Endothelial cell of umbilical vein (primary cell): ENCODE measurements around the gene NODAL. TPM values are rescaled to one million over a fixed set of nuclear protein-coding genes. Genes with fewer than 3 reads are reported as not detected.
A peak's percentile ranks its signal among the peaks of the same experiment; 100 is the strongest.

Experiments
- BruUV-seq: library from RNA; stranded (reverse); fragments of 400-500 nt; replicated peaks from 2 replicates; lab custom pipeline; 2021; lab: Mats Ljungman, UMichigan
- CTCF ChIA-PET: fragments of 300-600, 350-600 bp; sonication (Branson Sonifier 250); formaldehyde crosslinking; loops from one replicate; lab custom pipeline; 2021; ENCODE audit warnings: antibody characterized with exemption, inconsistent platforms; lab: Charles Lee
- POLR2A ChIA-PET: fragments of 300-600, 350-600 bp; sonication (Branson Sonifier 250); formaldehyde crosslinking; loops from one replicate; lab custom pipeline; 2021; ENCODE audit warnings: antibody characterized with exemption, inconsistent platforms; lab: Charles Lee
- DNase-seq: peaks from one replicate; pipeline ENCODE4 v3.0.0-alpha.2; 2011; ENCODE audit warnings: low read depth, low spot score
- FAIRE-seq: peaks from 2 replicates; lab custom pipeline; 2011; peaks lifted over from hg19 to GRCh38; lab: Jason Lieb, UNC
- H2AFZ ChIP-seq: 2 replicates; pipeline ENCODE4 v1.6.0; 2012; ENCODE audit warnings: low read depth, low read length, control low read depth, inconsistent platforms
- H3K27ac ChIP-seq: 2 replicates; pipeline ENCODE4 v1.5.1; 2011; ENCODE audit warnings: low read depth, mild to moderate bottlenecking, control low read depth, low read length, moderate library complexity; ENCODE audit not compliant: insufficient read depth
- H3K27me3 ChIP-seq, 2 experiments: 2 replicates each; pipeline versions ENCODE4 v1.6.0 to v1.6.1; 2011; ENCODE audit warnings: low read length in 2 of 2, mixed read lengths in 1 of 2; ENCODE audit not compliant: control insufficient read depth in 2 of 2, insufficient read depth in 2 of 2
- H3K36me3 ChIP-seq, 2 experiments: 2 replicates in 1 of 2; 3 replicates in 1 of 2; pipeline ENCODE4 v1.5.1; 2011; ENCODE audit warnings: low read length in 2 of 2, mild to moderate bottlenecking in 1 of 2, moderate library complexity in 1 of 2; ENCODE audit not compliant: control insufficient read depth in 2 of 2, insufficient read depth in 2 of 2; ENCODE audit errors: extremely low read depth in 1 of 2
- H3K4me1 ChIP-seq: 3 replicates; pipeline ENCODE4 v1.5.1; 2011; ENCODE audit warnings: mild to moderate bottlenecking, low read length; ENCODE audit not compliant: control insufficient read depth, insufficient read depth; ENCODE audit errors: extremely low read depth
- H3K4me2 ChIP-seq: 2 replicates; pipeline ENCODE4 v1.6.1; 2011; ENCODE audit warnings: low read length, control low read depth, mixed read lengths; ENCODE audit not compliant: insufficient read depth
- H3K4me3 ChIP-seq, 3 experiments: fragments of 200-600 bp in 1 of 3; sonication (generic), shearing (Covaris generic) in 1 of 3; replicated peaks in 1 of 3; 2 replicates each; pipeline ENCODE4 v1.5.1; 2011 to 2016; ENCODE audit warnings: control low read depth in 3 of 3, low read length in 3 of 3, mild to moderate bottlenecking in 2 of 3, inconsistent platforms in 1 of 3, low read depth in 1 of 3, moderate library complexity in 1 of 3; ENCODE audit not compliant: insufficient read depth in 1 of 3
- H3K79me2 ChIP-seq: 2 replicates; pipeline ENCODE4 v1.6.0; 2012; ENCODE audit warnings: low read length, inconsistent platforms; ENCODE audit not compliant: control insufficient read depth, insufficient read depth
- H3K9ac ChIP-seq: replicated peaks from 2 replicates; pipeline ENCODE3; 2011; ENCODE audit warnings: low read length, control low read depth; ENCODE audit not compliant: insufficient read depth; ENCODE audit errors: extremely low read depth
- H3K9me1 ChIP-seq: replicated peaks from 3 replicates; pipeline ENCODE4 v1.6.0; 2011; ENCODE audit warnings: mild to moderate bottlenecking, low read length; ENCODE audit not compliant: control insufficient read depth, insufficient read depth; ENCODE audit errors: extremely low read depth
- H3K9me3 ChIP-seq: replicated peaks from 2 replicates; pipeline ENCODE4 v1.5.1; 2012; ENCODE audit warnings: low read length, inconsistent platforms; ENCODE audit not compliant: control insufficient read depth, insufficient read depth
- H4K20me1 ChIP-seq: replicated peaks from 2 replicates; pipeline ENCODE3; 2011; ENCODE audit warnings: mild to moderate bottlenecking, low read length; ENCODE audit not compliant: control insufficient read depth, insufficient read depth; ENCODE audit errors: extremely low read depth
- CTCF ChIP-seq, 2 donors: IDR thresholded peaks; 1 replicate in 1 of 2; 2 replicates in 1 of 2; pipeline ENCODE4 v1.5.1; 2011; ENCODE audit warnings: low read length in 2 of 2, mild to moderate bottlenecking in 2 of 2, moderate library complexity in 2 of 2, control low read depth in 1 of 2, inconsistent platforms in 1 of 2, low read depth in 1 of 2; ENCODE audit not compliant: insufficient read depth in 1 of 2; ENCODE audit errors: extremely low read depth in 1 of 2
- FOS ChIP-seq: IDR thresholded peaks from 2 replicates; pipeline ENCODE4 v1.6.1; 2011; ENCODE audit warnings: mild to moderate bottlenecking, low read length, moderate library complexity, borderline replicate concordance; ENCODE audit not compliant: insufficient read depth
- MAX ChIP-seq: IDR thresholded peaks from 2 replicates; pipeline ENCODE4 v1.6.1; 2011; ENCODE audit not compliant: insufficient read depth, insufficient read length
- MYC ChIP-seq: IDR thresholded peaks from one replicate; pipeline ENCODE4 v1.6.1; 2011; ENCODE audit warnings: mild to moderate bottlenecking, low read depth, low read length
- POLR2AphosphoS5 ChIP-seq: IDR thresholded peaks from 2 replicates; pipeline ENCODE4 v1.6.1; 2012; ENCODE audit warnings: low read depth, mild to moderate bottlenecking, control low read depth, low read length, moderate library complexity; ENCODE audit not compliant: insufficient read depth
- dilution Hi-C: fragments of 300-500 bp; cut with MboI; formaldehyde crosslinking; loops from one replicate; pipeline ENCODE4 v1.15.0; 2019; ENCODE audit warnings: low sequenced_read_pairs; ENCODE audit not compliant: extremely low pct_ligation_motif_present
- intact Hi-C: fragments of 100-400 bp; cut with micrococcal nuclease; formaldehyde crosslinking; loops from one replicate; pipeline ENCODE4 v1.10.0; 2022
- polyA plus RNA-seq, 4 experiments: library from polyadenylated mRNA; depleted of rRNA in 3 of 4; stranded (reverse) in 3 of 4; unstranded in 1 of 4; fragments of >200 nt; gene quantifications; 2 replicates each; pipeline versions ENCODE4 v1.2.1 to v1.2.3, GENCODE V29; 2011 to 2012; ENCODE audit warnings: missing spikeins in 1 of 4
- total RNA-seq: library from RNA; stranded (reverse); gene quantifications from 2 replicates; pipeline ENCODE4 v1.2.3, GENCODE V29; 2021

The NODAL gene
- total and polyA plus RNA-seq, 2 donors (not counting 3 experiments of a cell fraction or from before 2014, with no cell fraction given), result not detected

- no peaks in the 10 kb centered on the region for H4K20me1 ChIP-seq
- no peaks in the 10 kb centered on the region for H3K9me3 ChIP-seq
- H3K4me2 ChIP-seq, result no peak overlapping the region
- CTCF ChIA-PET, result interaction anchor here (1.1 to 7.7 kb wide), 11 partner anchors 12 to 822 kb away, joined by 3 to 196 read pairs (median 11); no protein-coding TSS in a partner anchor
- H3K9ac ChIP-seq, result no peak overlapping the region
- BruUV-seq, result no TSS peak
- POLR2A ChIA-PET, result no interaction called here
- H3K36me3 ChIP-seq, result no peaks in the 10 kb centered on the region
- no peaks in the 10 kb centered on the region for H3K79me2 ChIP-seq
- no peak overlapping the region for H2AFZ ChIP-seq
- peaks cover 0 to 2% of the 10 kb centered on the region in 2 experiments for H3K27me3 ChIP-seq
- intact Hi-C loops, result loop anchor here (10.0 kb wide), 1 partner anchor 422 kb away; the partner anchor contains the start of gene PCBD1
- H3K4me3 ChIP-seq, result no peak overlapping the region
- TF ChIP-seq POLR2AphosphoS5 (no peak), FOS (no peak), MAX (no peak), CTCF (IDR thresholded peaks at IDR 0.05; ENCODE audit: extremely low read depth in 1 of 2, insufficient read depth in 1 of 2, low read depth in 1 of 2, low read length in 2 of 2) (no peak), MYC (no peak)
- H3K9me1 ChIP-seq, result no peaks in the 10 kb centered on the region
- DNase-seq (no peak), FAIRE-seq (peak; percentile 56)
- H3K4me1 ChIP-seq, result no peaks in the 10 kb centered on the region
- H3K27ac ChIP-seq, result no peak overlapping the region
- dilution Hi-C loops, result no loop called here
Observed at GRCh38 chr10:70462349-70462984, 21.0 kb upstream of the NODAL start.
